Measurements from ENCODE around the gene NMNAT2.

- TF ChIP-seq, protein P1, sequence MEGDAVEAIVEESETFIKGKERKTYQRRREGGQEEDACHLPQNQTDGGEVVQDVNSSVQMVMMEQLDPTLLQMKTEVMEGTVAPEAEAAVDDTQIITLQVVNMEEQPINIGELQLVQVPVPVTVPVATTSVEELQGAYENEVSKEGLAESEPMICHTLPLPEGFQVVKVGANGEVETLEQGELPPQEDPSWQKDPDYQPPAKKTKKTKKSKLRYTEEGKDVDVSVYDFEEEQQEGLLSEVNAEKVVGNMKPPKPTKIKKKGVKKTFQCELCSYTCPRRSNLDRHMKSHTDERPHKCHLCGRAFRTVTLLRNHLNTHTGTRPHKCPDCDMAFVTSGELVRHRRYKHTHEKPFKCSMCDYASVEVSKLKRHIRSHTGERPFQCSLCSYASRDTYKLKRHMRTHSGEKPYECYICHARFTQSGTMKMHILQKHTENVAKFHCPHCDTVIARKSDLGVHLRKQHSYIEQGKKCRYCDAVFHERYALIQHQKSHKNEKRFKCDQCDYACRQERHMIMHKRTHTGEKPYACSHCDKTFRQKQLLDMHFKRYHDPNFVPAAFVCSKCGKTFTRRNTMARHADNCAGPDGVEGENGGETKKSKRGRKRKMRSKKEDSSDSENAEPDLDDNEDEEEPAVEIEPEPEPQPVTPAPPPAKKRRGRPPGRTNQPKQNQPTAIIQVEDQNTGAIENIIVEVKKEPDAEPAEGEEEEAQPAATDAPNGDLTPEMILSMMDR (IDR thresholded peaks at IDR 0.05) = no peak
- no peak for TF ChIP-seq POLR2A (IDR thresholded peaks at IDR 0.05)
Measured at GRCh38 chr1:183259924-183260323, 158.3 kb downstream of the NMNAT2 start.

Data from ovary (tissue), 3 donors.